Gastroesophageal sphincter (tissue), 3 donors: ENCODE measurements around the gene PDZRN4.

Experiments used
- CTCF ChIP-seq, 4 experiments: fragments of 200-600 bp in 2 of 4; fragments of 450-650 bp in 2 of 4; sonication (generic) in 1 of 4; IDR thresholded peaks; one replicate each; pipeline ENCODE4 v1.5.1; 2017 to 2019; ENCODE audit warnings: antibody characterized with exemption in 4 of 4, mild to moderate bottlenecking in 2 of 4, moderate library complexity in 2 of 4
- POLR2A ChIP-seq, 2 donors: fragments of 450-650 bp; IDR thresholded peaks; one replicate each; pipeline ENCODE4 v1.6.1; 2017; ENCODE audit warnings: antibody characterized with exemption in 2 of 2, mild to moderate bottlenecking in 2 of 2, moderate library complexity in 1 of 2
- POLR2AphosphoS5 ChIP-seq: sonication (generic); formaldehyde crosslinking; IDR thresholded peaks from one replicate; pipeline ENCODE4 v1.6.1; 2017; ENCODE audit warnings: antibody characterized with exemption

- no peak for TF ChIP-seq CTCF (IDR thresholded peaks at IDR 0.05)
- no peak for TF ChIP-seq POLR2AphosphoS5
- TF ChIP-seq POLR2A (IDR thresholded peaks at IDR 0.05), result no peak
These were observed 245.3 kb downstream of the PDZRN4 start for GRCh38 chr12:41433460-41433859.
